Measurements from ENCODE around the gene COL4A2. TPM values are rescaled to one million over a fixed set of nuclear protein-coding genes. Genes with fewer than 3 reads are reported as not detected.

The COL4A2 gene
- total and polyA plus RNA-seq, 8 donors: 18.4 to 130 (median 43.8) TPM

DNA sequence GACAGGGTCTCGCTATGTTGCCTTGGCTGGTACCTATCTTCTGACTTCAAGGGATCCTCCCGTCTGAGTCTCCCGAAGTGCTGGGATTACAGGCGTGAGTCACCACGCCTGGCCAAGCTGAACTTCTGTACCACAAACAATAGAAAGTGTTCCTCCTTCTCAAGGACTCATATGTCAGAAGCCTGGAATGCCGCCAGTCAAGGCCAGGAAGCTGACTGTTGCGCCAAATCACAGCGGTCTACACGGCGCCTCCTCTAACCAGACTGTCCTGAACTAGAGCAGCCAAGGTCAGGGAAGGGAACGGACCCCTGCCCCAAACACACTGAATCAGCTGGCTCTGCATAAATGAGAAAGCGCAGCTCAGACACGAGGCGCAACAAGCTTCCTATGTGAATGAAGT lies 239.8 kb downstream of the COL4A2 start:
- H3K4me1 ChIP-seq: peaks cover 21 to 67% (median 45%) of the 10 kb centered on the region in 3 donors
- peak; percentile 87 to 91 (median 90) for ATAC-seq
- 24 to 25% methylated on average over 14 of the region's 14 CpGs for WGBS, 2 donors
- no peak for FAIRE-seq
- DNase-seq: peak; percentile 85 to 91 (median 88)
- H3K36me3 ChIP-seq: no peaks in the 10 kb centered on the region
- intact Hi-C loops (cut with DNase I): no loop called here
- no peaks in the 10 kb centered on the region for H3K27me3 ChIP-seq
- H3K27ac ChIP-seq: peak overlapping the region; percentile 20 to 63 (median 48)
- H3K9me3 ChIP-seq: no peaks in the 10 kb centered on the region
- H3K4me3 ChIP-seq: no peak overlapping the region
- no peak for TF ChIP-seq CTCF (IDR thresholded peaks at IDR 0.05)

GRCh38 chr13:110548891-110549794 lies 242.1 kb downstream of the COL4A2 start:
- TF ChIP-seq CTCF (IDR thresholded peaks at IDR 0.05): no peak
- H3K27me3 ChIP-seq: no peaks in the 10 kb centered on the region
- no peak for FAIRE-seq
- no peaks in the 10 kb centered on the region for H3K9me3 ChIP-seq
- 69 to 78% methylated on average over 7 of the region's 7 CpGs for WGBS, 2 donors
- H3K27ac ChIP-seq: peak overlapping the region in 1 of 4 donors; percentile 2
- ATAC-seq: no peak
- H3K4me1 ChIP-seq: peaks cover 12 to 53% (median 32%) of the 10 kb centered on the region in 3 donors
- intact Hi-C loops (cut with DNase I): no loop called here
- H3K36me3 ChIP-seq: no peaks in the 10 kb centered on the region
- DNase-seq: no peak
- H3K4me3 ChIP-seq: no peak overlapping the region

GRCh38 chr13:110549795-110550160 lies 242.7 kb downstream of the COL4A2 start:
- ATAC-seq (no peak), FAIRE-seq (no peak)

GRCh38 chr13:110551284-110551683 lies 244.2 kb downstream of the COL4A2 start:
- H3K4me1 ChIP-seq: peaks cover 26 to 62% (median 48%) of the 10 kb centered on the region in 3 donors
- no peak overlapping the region for H3K4me3 ChIP-seq
- H3K27me3 ChIP-seq: no peaks in the 10 kb centered on the region
- H3K36me3 ChIP-seq: no peaks in the 10 kb centered on the region
- H3K9me3 ChIP-seq: no peaks in the 10 kb centered on the region
- WGBS, 2 donors: 34 to 39% methylated on average over 11 of the region's 11 CpGs
- ATAC-seq (no peak), FAIRE-seq (no peak), DNase-seq (peak in 2 of 6 donors; percentile 1 to 44)
- no peak for TF ChIP-seq CTCF (IDR thresholded peaks at IDR 0.05)
- peak overlapping the region in 3 of 4 donors; percentile 13 to 64 (median 50) for H3K27ac ChIP-seq
- intact Hi-C loops (cut with DNase I): no loop called here

More at GRCh38 chr13:110549795-110550160, 242.7 kb downstream of the COL4A2 start:
- WGBS, 2 donors: 95 to 96% methylated on average over 11 of the region's 11 CpGs
- Histone ChIP-seq H3K36me3 (no peaks in the 10 kb centered on the region), H3K4me1 (peaks cover 12 to 57% (median 37%) of the 10 kb centered on the region in 3 donors), H3K4me3 (no peak overlapping the region), H3K27ac (peak overlapping the region in 1 of 4 donors; percentile 50), H3K9me3 (no peaks in the 10 kb centered on the region), H3K27me3 (no peaks in the 10 kb centered on the region)
- DNase-seq: no peak
- no peak for TF ChIP-seq CTCF (IDR thresholded peaks at IDR 0.05)
- intact Hi-C loops (cut with DNase I): no loop called here

DNA sequence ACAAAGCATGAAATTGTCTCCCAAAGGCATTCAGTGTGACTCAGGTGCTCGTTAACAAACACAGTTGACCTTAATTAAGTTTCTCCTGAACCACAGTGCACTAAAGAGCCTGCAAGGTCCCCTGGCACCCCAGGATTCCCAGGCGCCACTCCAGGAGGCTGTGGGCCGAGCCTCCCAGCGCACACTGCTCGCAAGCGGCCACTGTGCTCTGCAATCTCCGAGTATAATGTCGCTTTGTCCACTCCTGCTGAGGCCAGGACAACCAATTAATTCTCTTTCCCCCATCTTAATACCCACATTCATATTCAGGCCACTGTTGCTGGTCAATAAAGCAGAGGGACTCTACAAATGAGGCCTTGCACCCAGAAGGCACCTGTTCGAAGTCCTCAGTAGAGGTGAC lies 245.7 kb downstream of the COL4A2 start:
- Histone ChIP-seq H3K9me3 (no peaks in the 10 kb centered on the region), H3K4me3 (no peak overlapping the region), H3K27ac (peak overlapping the region in 1 of 4 donors; percentile 82), H3K4me1 (peaks cover 33 to 62% (median 52%) of the 10 kb centered on the region in 3 donors), H3K36me3 (no peaks in the 10 kb centered on the region), H3K27me3 (no peaks in the 10 kb centered on the region)
- no peak for FAIRE-seq
- DNase-seq: peak in 2 of 6 donors; percentile 15 to 49
- 83% methylated on average over 9 of the region's 9 CpGs for WGBS, 2 donors
- ATAC-seq: no peak
- no peak for TF ChIP-seq CTCF (IDR thresholded peaks at IDR 0.05)
- intact Hi-C loops (cut with DNase I): no loop called here

Measured in pancreas (tissue), 10 donors.